Measurements from ENCODE around the gene TXNDC5.

GRCh38 chr6:7918403-7918802 lies 7.8 kb upstream of the TXNDC5 start:
- TF ChIP-seq CTCF (IDR thresholded peaks at IDR 0.05) (no peak), POLR2A (IDR thresholded peaks at IDR 0.05) (no peak)

Measured in adrenal gland (tissue), 5 donors.